ENCODE measurements around the gene LIFR. TPM values are rescaled to one million over a fixed set of nuclear protein-coding genes. Genes with fewer than 3 reads are reported as not detected.

Gene LIFR
- polyA plus RNA-seq, 1 donor from 2014 or later: 5.8 TPM

GRCh38 chr5:38547257-38547656, 9.2 kb downstream of the LIFR start:
- no peaks in the 10 kb centered on the region for H3K9me3 ChIP-seq (ENCODE audit: low read length)
- TF ChIP-seq EP300 (conservative IDR thresholded peaks at IDR 0.05; ENCODE audit: poor library complexity, severe bottlenecking): no peak
- TF ChIP-seq REST (IDR thresholded peaks at IDR 0.05; ENCODE audit: borderline replicate concordance): no peak
- TF ChIP-seq EZH2 (IDR thresholded peaks at IDR 0.05; ENCODE audit: borderline replicate concordance, insufficient read depth, low read length, poor library complexity, severe bottlenecking): no peak
- TF ChIP-seq POLR2AphosphoS5 (IDR thresholded peaks at IDR 0.05): no peak
- no peak for TF ChIP-seq MXI1 (conservative IDR thresholded peaks at IDR 0.05; ENCODE audit: poor library complexity, severe bottlenecking)
- TF ChIP-seq SMC3 (conservative IDR thresholded peaks at IDR 0.05; ENCODE audit: poor library complexity): no peak
- no peak for TF ChIP-seq RAD21 (conservative IDR thresholded peaks at IDR 0.05)
- no peak for TF ChIP-seq CTCF (IDR thresholded peaks at IDR 0.05; ENCODE audit: poor library complexity, severe bottlenecking)
- no peak for TF ChIP-seq TAF1 (IDR thresholded peaks at IDR 0.05; ENCODE audit: low read depth)
- no peak overlapping the region for H3K27ac ChIP-seq (ENCODE audit: low read length)
- no peaks in the 10 kb centered on the region for H3K79me2 ChIP-seq (replicated peaks; ENCODE audit: insufficient read depth, low read length)
- no peak overlapping the region for H3K4me2 ChIP-seq (ENCODE audit: low read length)
- no peak overlapping the region for H3K4me3 ChIP-seq (ENCODE audit: low read length)
- H3K27me3 ChIP-seq (ENCODE audit: insufficient read depth, low read depth, low read length): no peaks in the 10 kb centered on the region
- H3F3A ChIP-seq (ENCODE audit: insufficient read depth, low read length, poor library complexity, severe bottlenecking): no peaks in the 10 kb centered on the region
- no peak overlapping the region for H3K9ac ChIP-seq (ENCODE audit: low read length)
- H3K36me3 ChIP-seq (ENCODE audit: insufficient read depth, low read length): no peaks in the 10 kb centered on the region
- H2AFZ ChIP-seq (ENCODE audit: low read depth, low read length): no peak overlapping the region
- no peaks in the 10 kb centered on the region for H4K20me1 ChIP-seq (ENCODE audit: insufficient read depth)
- no peaks in the 10 kb centered on the region for H3K9me2 ChIP-seq (ENCODE audit: insufficient read depth, low read length)

GRCh38 chr5:38546691-38547146, 9.7 kb downstream of the LIFR start:
- Histone ChIP-seq H3K27me3 (ENCODE audit: insufficient read depth, low read depth, low read length) (no peaks in the 10 kb centered on the region), H3F3A (ENCODE audit: insufficient read depth, low read length, poor library complexity, severe bottlenecking) (no peaks in the 10 kb centered on the region), H3K9ac (ENCODE audit: low read length) (no peak overlapping the region), H3K79me2 (replicated peaks; ENCODE audit: insufficient read depth, low read length) (no peaks in the 10 kb centered on the region), H2AFZ (ENCODE audit: low read depth, low read length) (no peak overlapping the region), H3K9me2 (ENCODE audit: insufficient read depth, low read length) (no peaks in the 10 kb centered on the region), H3K4me3 (ENCODE audit: low read length) (no peak overlapping the region), H3K36me3 (ENCODE audit: insufficient read depth, low read length) (no peaks in the 10 kb centered on the region), H3K27ac (ENCODE audit: low read length) (no peak overlapping the region), H3K4me2 (ENCODE audit: low read length) (no peak overlapping the region), H3K9me3 (ENCODE audit: low read length) (no peaks in the 10 kb centered on the region), H4K20me1 (ENCODE audit: insufficient read depth) (no peaks in the 10 kb centered on the region)
- TF ChIP-seq POLR2AphosphoS5 (IDR thresholded peaks at IDR 0.05) (no peak), REST (IDR thresholded peaks at IDR 0.05; ENCODE audit: borderline replicate concordance) (no peak), RAD21 (conservative IDR thresholded peaks at IDR 0.05) (no peak), SMC3 (conservative IDR thresholded peaks at IDR 0.05; ENCODE audit: poor library complexity) (no peak), TAF1 (IDR thresholded peaks at IDR 0.05; ENCODE audit: low read depth) (no peak), MXI1 (conservative IDR thresholded peaks at IDR 0.05; ENCODE audit: poor library complexity, severe bottlenecking) (no peak), EZH2 (IDR thresholded peaks at IDR 0.05; ENCODE audit: borderline replicate concordance, insufficient read depth, low read length, poor library complexity, severe bottlenecking) (no peak), CTCF (IDR thresholded peaks at IDR 0.05; ENCODE audit: poor library complexity, severe bottlenecking) (no peak), EP300 (conservative IDR thresholded peaks at IDR 0.05; ENCODE audit: poor library complexity, severe bottlenecking) (no peak)

Measured in neural cell (in vitro differentiated cells).